H9 (cell line): ENCODE data around the gene MRPL20. TPM values are rescaled to one million over a fixed set of nuclear protein-coding genes. Genes with fewer than 3 reads are reported as not detected.

Source experiments
- DNase-seq: peaks from one replicate; pipeline ENCODE4 v3.0.0-alpha.2; 2017
- H2AFZ ChIP-seq: one replicate; pipeline ENCODE4 v1.6.1; 2013; ENCODE audit warnings: mild to moderate bottlenecking, low read length, control low read depth, moderate library complexity
- H2AK5ac ChIP-seq: 2 replicates; pipeline ENCODE4 v1.6.1; 2013; ENCODE audit warnings: low read length, control low read depth, mixed read lengths; ENCODE audit not compliant: insufficient read length
- H2BK120ac ChIP-seq: one replicate; pipeline ENCODE4 v1.6.1; 2013; ENCODE audit warnings: low read depth, mild to moderate bottlenecking, low read length, control low read depth, inconsistent platforms; ENCODE audit not compliant: poor library complexity, severe bottlenecking
- H2BK12ac ChIP-seq: 2 replicates; pipeline ENCODE4 v1.6.1; 2013; ENCODE audit warnings: low read length, control low read depth, mixed read lengths, low read depth; ENCODE audit not compliant: insufficient read length
- H2BK15ac ChIP-seq: 2 replicates; pipeline ENCODE4 v1.6.1; 2013; ENCODE audit warnings: low read depth, low read length, control low read depth
- H2BK20ac ChIP-seq: one replicate; pipeline ENCODE4 v1.6.1; 2013; ENCODE audit warnings: low read depth, mild to moderate bottlenecking, low read length, control low read depth, inconsistent platforms; ENCODE audit not compliant: poor library complexity, severe bottlenecking
- H2BK5ac ChIP-seq: 2 replicates; pipeline ENCODE4 v1.6.1; 2013; ENCODE audit warnings: low read length, control low read depth, mixed read lengths; ENCODE audit not compliant: insufficient read length
- H3K14ac ChIP-seq: 2 replicates; pipeline ENCODE4 v1.6.1; 2013; ENCODE audit warnings: low read length, control low read depth; ENCODE audit not compliant: insufficient read depth
- H3K18ac ChIP-seq: 2 replicates; pipeline ENCODE4 v1.6.1; 2013; ENCODE audit warnings: low read depth, mild to moderate bottlenecking, mixed read lengths, low read length, control low read depth; ENCODE audit not compliant: insufficient read length
- H3K23ac ChIP-seq: 2 replicates; pipeline ENCODE4 v1.6.1; 2013; ENCODE audit warnings: low read length, control low read depth, mixed read lengths, low read depth; ENCODE audit not compliant: insufficient read length
- H3K23me2 ChIP-seq: 2 replicates; pipeline ENCODE4 v1.6.1; 2013; ENCODE audit warnings: low read depth, mild to moderate bottlenecking, mixed read lengths, low read length, control low read depth; ENCODE audit not compliant: insufficient read length, poor library complexity, severe bottlenecking
- H3K27ac ChIP-seq: 2 replicates; pipeline ENCODE4 v1.5.1; 2013; ENCODE audit warnings: low read length, control low read depth, mixed read lengths, low read depth; ENCODE audit not compliant: insufficient read length
- H3K27me3 ChIP-seq: 2 replicates; pipeline ENCODE4 v1.6.1; 2013; ENCODE audit warnings: low read length, control low read depth, inconsistent platforms; ENCODE audit not compliant: insufficient read depth
- H3K4ac ChIP-seq: 2 replicates; pipeline ENCODE4 v1.6.1; 2013; ENCODE audit warnings: low read depth, mild to moderate bottlenecking, control low read depth, inconsistent platforms, low read length, moderate library complexity
- H3K4me1 ChIP-seq: 2 replicates; pipeline ENCODE4 v1.6.1; 2013; ENCODE audit warnings: low read length, control low read depth, inconsistent platforms; ENCODE audit not compliant: insufficient read depth
- H3K4me2 ChIP-seq: 2 replicates; pipeline ENCODE4 v1.6.1; 2013; ENCODE audit warnings: low read length, control low read depth, mixed read lengths; ENCODE audit not compliant: insufficient read length, insufficient read depth
- H3K56ac ChIP-seq: 2 replicates; pipeline ENCODE4 v1.6.1; 2013; ENCODE audit warnings: low read depth, mild to moderate bottlenecking, mixed read lengths, low read length, control low read depth; ENCODE audit not compliant: insufficient read length
- H3K79me1 ChIP-seq: 2 replicates; pipeline ENCODE4 v1.6.1; 2013; ENCODE audit warnings: low read depth, mild to moderate bottlenecking, moderate library complexity, low read length, control low read depth, inconsistent platforms; ENCODE audit not compliant: insufficient read depth, poor library complexity, severe bottlenecking
- H3K79me2 ChIP-seq: 2 replicates; pipeline ENCODE4 v1.6.1; 2013; ENCODE audit warnings: low read length, control low read depth, inconsistent platforms; ENCODE audit not compliant: insufficient read depth
- H3K9ac ChIP-seq: 2 replicates; pipeline ENCODE4 v1.6.1; 2013; ENCODE audit warnings: low read length, control low read depth, mixed read lengths; ENCODE audit not compliant: insufficient read length; ENCODE audit errors: extremely low read depth
- H3K9me3 ChIP-seq: one replicate; pipeline ENCODE4 v1.6.1; 2013; ENCODE audit warnings: low read depth, low read length, inconsistent platforms; ENCODE audit not compliant: control insufficient read depth
- H3T11ph ChIP-seq: one replicate; pipeline ENCODE4 v1.6.1; 2013; ENCODE audit warnings: mild to moderate bottlenecking, low read length, control low read depth, inconsistent platforms
- H4K20me1 ChIP-seq: one replicate; pipeline ENCODE4 v1.6.1; 2013; ENCODE audit not compliant: control insufficient read depth, insufficient read length, insufficient read depth
- H4K5ac ChIP-seq: 2 replicates; pipeline ENCODE4 v1.6.1; 2013; ENCODE audit warnings: low read depth, mild to moderate bottlenecking, mixed read lengths, low read length, control low read depth; ENCODE audit not compliant: insufficient read length
- H4K8ac ChIP-seq: replicated peaks from 2 replicates; pipeline ENCODE4 v1.6.1; 2013; ENCODE audit warnings: low read length, control low read depth, mixed read lengths, low read depth; ENCODE audit not compliant: insufficient read length
- H4K91ac ChIP-seq: 2 replicates; pipeline ENCODE4 v1.6.1; 2013; ENCODE audit warnings: low read depth, mild to moderate bottlenecking, moderate library complexity, mixed read lengths, low read length, control low read depth; ENCODE audit not compliant: insufficient read length
- H3K27ac Mint-ChIP-seq, 3 experiments: 2 replicates in 2 of 3; 3 replicates in 1 of 3; pipeline ENCODE4 v1.8.0; 2020 to 2021; ENCODE audit warnings: mixed read lengths in 3 of 3, mild to moderate bottlenecking in 1 of 3, moderate library complexity in 1 of 3
- H3K27me3 Mint-ChIP-seq: 2 replicates; pipeline ENCODE4 v1.8.0; 2021; ENCODE audit warnings: low read depth, mild to moderate bottlenecking, moderate library complexity, mixed read lengths
- H3K36me3 Mint-ChIP-seq, 3 experiments: 2 replicates in 2 of 3; 3 replicates in 1 of 3; pipeline ENCODE4 v1.8.0; 2020 to 2021; ENCODE audit warnings: low read depth in 3 of 3, mixed read lengths in 3 of 3; ENCODE audit not compliant: insufficient read depth in 1 of 3
- H3K4me1 Mint-ChIP-seq, 2 experiments: 2 replicates each; pipeline ENCODE4 v1.8.0; 2020; ENCODE audit warnings: mixed read lengths in 2 of 2
- H3K4me3 Mint-ChIP-seq, 2 experiments: 2 replicates in 1 of 2; 3 replicates in 1 of 2; pipeline ENCODE4 v1.8.0; 2020 to 2021; ENCODE audit warnings: mild to moderate bottlenecking in 2 of 2, mixed read lengths in 2 of 2, moderate library complexity in 1 of 2
- H3K9me3 Mint-ChIP-seq, 2 experiments: 2 replicates in 1 of 2; 3 replicates in 1 of 2; pipeline ENCODE4 v1.8.0; 2020; ENCODE audit warnings: mild to moderate bottlenecking in 2 of 2, mixed read lengths in 2 of 2, moderate library complexity in 1 of 2
- WGBS: extraction: QIAGEN DNeasy Blood & Tissue Kit; methylation state at CpG from one replicate; pipeline ENCODE4 v1.1.7; 2013; ENCODE audit warnings: missing lambda C conversion rate, low lambda C conversion rate, mixed read lengths; ENCODE audit not compliant: insufficient read length; ENCODE audit errors: extremely low coverage; 5-methylcytosine and 5-hydroxymethylcytosine counted together
- total RNA-seq: library from RNA; stranded (reverse); gene quantifications from 2 replicates; pipeline ENCODE4 v1.2.1, GENCODE V29; 2021
- TF ChIP-seq, protein P1 (sequence below): fragments of 200-600 bp; sonication (generic); conservative IDR thresholded peaks from 3 replicates; pipeline ENCODE4 v1.8.0; 2021; ENCODE audit warnings: antibody characterized with exemption, mild to moderate bottlenecking

The MRPL20 gene
- total RNA-seq, 1 experiment from 2014 or later: 162 TPM

DNA sequence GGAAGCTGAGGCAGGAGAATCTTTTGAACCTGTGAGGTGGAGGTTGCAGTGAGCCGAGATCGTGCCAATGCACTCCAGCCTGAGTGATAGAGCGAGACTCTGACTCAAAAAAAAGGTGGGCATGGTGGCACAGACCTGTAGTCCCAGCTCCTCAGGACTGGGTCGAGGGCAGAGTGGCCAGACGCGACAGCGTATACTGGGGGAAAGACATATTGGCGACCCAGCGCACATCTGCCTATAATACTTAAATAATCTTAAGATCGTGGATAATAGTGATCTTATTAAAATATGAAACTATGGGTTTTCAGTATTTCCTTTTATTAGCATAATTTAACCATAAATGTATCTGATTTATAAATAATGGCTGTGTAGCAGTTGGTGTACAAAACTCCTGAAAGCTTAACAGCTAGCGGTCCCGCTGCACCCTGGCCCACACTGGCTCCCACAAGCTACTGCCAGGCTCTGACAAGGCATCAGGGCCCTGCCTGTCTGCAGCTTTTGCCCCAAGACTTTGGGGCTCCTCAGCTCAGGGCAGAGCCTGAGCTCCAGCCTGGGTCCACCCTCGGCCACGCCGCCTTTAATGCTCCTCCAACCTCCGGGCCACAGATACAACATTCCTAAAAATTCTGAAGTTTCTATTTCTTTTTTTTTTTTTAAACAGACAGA lies 29.4 kb downstream of the MRPL20 start:
- no peaks in the 10 kb centered on the region for H4K20me1 ChIP-seq
- no peak overlapping the region for H3K4me3 Mint-ChIP-seq
- TF ChIP-seq, protein P1, sequence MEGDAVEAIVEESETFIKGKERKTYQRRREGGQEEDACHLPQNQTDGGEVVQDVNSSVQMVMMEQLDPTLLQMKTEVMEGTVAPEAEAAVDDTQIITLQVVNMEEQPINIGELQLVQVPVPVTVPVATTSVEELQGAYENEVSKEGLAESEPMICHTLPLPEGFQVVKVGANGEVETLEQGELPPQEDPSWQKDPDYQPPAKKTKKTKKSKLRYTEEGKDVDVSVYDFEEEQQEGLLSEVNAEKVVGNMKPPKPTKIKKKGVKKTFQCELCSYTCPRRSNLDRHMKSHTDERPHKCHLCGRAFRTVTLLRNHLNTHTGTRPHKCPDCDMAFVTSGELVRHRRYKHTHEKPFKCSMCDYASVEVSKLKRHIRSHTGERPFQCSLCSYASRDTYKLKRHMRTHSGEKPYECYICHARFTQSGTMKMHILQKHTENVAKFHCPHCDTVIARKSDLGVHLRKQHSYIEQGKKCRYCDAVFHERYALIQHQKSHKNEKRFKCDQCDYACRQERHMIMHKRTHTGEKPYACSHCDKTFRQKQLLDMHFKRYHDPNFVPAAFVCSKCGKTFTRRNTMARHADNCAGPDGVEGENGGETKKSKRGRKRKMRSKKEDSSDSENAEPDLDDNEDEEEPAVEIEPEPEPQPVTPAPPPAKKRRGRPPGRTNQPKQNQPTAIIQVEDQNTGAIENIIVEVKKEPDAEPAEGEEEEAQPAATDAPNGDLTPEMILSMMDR: no peak
- no peak overlapping the region for H4K91ac ChIP-seq
- H3K27me3 Mint-ChIP-seq: no peaks in the 10 kb centered on the region
- no peak for DNase-seq
- no peak overlapping the region for H3K4me2 ChIP-seq
- H3K27ac Mint-ChIP-seq: no peak overlapping the region
- no peak overlapping the region for H3K9ac ChIP-seq
- peaks cover 4% of the 10 kb centered on the region; the same call in 1 of the 2 replicates for H3K79me2 ChIP-seq
- peaks cover 7% of the 10 kb centered on the region for H3K23me2 ChIP-seq
- no peak overlapping the region for H2BK5ac ChIP-seq
- no peak overlapping the region for H3K14ac ChIP-seq
- H3K79me1 ChIP-seq: peaks cover 16% of the 10 kb centered on the region
- H3K9me3 ChIP-seq: no peaks in the 10 kb centered on the region
- H3K23ac ChIP-seq: no peak overlapping the region
- no peak overlapping the region for H3T11ph ChIP-seq
- H2BK120ac ChIP-seq: no peak overlapping the region
- WGBS: no CpG with 5 or more reads among the region's 16 CpGs
- H2BK15ac ChIP-seq: no peak overlapping the region
- no peak overlapping the region for H2BK20ac ChIP-seq
- H3K4ac ChIP-seq: no peak overlapping the region
- H3K27me3 ChIP-seq: no peaks in the 10 kb centered on the region
- H3K27ac ChIP-seq: no peak overlapping the region
- no peak overlapping the region for H3K56ac ChIP-seq
- H2BK12ac ChIP-seq: no peak overlapping the region
- no peak overlapping the region for H3K18ac ChIP-seq
- no peak overlapping the region for H4K5ac ChIP-seq
- peaks cover 6 to 11% of the 10 kb centered on the region in 2 experiments for H3K4me1 Mint-ChIP-seq
- no peak overlapping the region for H4K8ac ChIP-seq
- no peaks in the 10 kb centered on the region for H3K4me1 ChIP-seq
- H3K36me3 Mint-ChIP-seq: peaks cover 6 to 14% (median 12%) of the 10 kb centered on the region in 3 experiments; a peak in 6 of 7 replicates
- H3K9me3 Mint-ChIP-seq: no peaks in the 10 kb centered on the region
- no peak overlapping the region for H2AFZ ChIP-seq
- H2AK5ac ChIP-seq: no peak overlapping the region
